ENCODE results near the gene RETREG1. TPM values are rescaled to one million over a fixed set of nuclear protein-coding genes. Genes with fewer than 3 reads are reported as not detected.
A peak's percentile ranks its signal among the peaks of the same experiment; 100 is the strongest.

RETREG1 gene
- total RNA-seq, 1 donor from 2014 or later: 8.3 TPM

DNA sequence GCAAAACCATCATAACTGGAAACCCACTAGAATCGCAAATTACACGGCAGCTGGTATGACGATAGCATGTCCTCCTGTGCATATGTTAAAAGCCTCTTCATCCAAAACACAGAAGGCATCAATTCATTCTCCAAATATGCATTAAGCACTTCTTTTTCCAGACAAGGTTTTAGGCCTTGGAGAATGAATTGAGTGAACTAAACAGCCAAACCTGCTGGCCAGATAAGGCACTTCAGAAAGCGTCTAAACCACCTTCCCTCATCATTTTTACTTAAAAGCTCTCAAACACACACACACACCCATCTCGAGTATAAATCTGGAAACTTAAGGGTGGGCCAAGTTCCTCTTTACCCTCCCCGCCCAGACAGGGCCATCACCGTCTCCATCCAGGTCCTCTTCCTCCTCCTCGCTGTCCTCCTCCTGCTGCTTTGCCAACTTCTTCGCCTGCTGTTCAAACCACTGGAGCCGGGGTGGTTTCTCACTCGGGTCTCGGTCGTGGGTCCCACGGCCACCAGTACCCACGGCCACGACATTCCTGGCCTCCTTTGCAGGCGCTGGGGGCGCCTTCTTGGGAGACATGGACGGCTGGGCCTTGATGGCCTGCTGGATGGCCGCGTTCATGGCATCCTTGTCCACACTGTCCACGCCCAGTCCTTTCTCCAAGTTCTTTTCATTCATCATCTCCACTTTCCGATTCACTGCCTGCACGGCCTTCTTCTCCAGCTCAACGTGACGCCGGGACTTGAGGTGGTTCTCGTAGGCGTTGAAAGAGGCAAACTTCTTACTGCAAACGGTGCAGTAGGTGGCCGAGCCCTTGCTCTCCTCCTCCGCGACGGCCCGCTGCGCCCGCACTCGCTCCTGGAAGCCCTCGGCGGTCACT lies 151.9 kb downstream of the RETREG1 start:
- peak overlapping the region; percentile 93 for H3K4me3 Mint-ChIP-seq
- H3K27ac Mint-ChIP-seq: peak overlapping the region; percentile 96
- DNase-seq (ENCODE audit: low spot score in 2 of 2, unreplicated experiment in 2 of 2): no peak
- no peaks in the 10 kb centered on the region for H3K27me3 Mint-ChIP-seq (ENCODE audit: low read depth)
- H3K36me3 Mint-ChIP-seq: peaks cover 12% of the 10 kb centered on the region
- H3K9me3 Mint-ChIP-seq: no peaks in the 10 kb centered on the region
- H3K4me1 Mint-ChIP-seq: peaks cover 42% of the 10 kb centered on the region
- TF ChIP-seq, protein P1, sequence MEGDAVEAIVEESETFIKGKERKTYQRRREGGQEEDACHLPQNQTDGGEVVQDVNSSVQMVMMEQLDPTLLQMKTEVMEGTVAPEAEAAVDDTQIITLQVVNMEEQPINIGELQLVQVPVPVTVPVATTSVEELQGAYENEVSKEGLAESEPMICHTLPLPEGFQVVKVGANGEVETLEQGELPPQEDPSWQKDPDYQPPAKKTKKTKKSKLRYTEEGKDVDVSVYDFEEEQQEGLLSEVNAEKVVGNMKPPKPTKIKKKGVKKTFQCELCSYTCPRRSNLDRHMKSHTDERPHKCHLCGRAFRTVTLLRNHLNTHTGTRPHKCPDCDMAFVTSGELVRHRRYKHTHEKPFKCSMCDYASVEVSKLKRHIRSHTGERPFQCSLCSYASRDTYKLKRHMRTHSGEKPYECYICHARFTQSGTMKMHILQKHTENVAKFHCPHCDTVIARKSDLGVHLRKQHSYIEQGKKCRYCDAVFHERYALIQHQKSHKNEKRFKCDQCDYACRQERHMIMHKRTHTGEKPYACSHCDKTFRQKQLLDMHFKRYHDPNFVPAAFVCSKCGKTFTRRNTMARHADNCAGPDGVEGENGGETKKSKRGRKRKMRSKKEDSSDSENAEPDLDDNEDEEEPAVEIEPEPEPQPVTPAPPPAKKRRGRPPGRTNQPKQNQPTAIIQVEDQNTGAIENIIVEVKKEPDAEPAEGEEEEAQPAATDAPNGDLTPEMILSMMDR (IDR thresholded peaks at IDR 0.05; ENCODE audit: unreplicated experiment): no peak

DNA sequence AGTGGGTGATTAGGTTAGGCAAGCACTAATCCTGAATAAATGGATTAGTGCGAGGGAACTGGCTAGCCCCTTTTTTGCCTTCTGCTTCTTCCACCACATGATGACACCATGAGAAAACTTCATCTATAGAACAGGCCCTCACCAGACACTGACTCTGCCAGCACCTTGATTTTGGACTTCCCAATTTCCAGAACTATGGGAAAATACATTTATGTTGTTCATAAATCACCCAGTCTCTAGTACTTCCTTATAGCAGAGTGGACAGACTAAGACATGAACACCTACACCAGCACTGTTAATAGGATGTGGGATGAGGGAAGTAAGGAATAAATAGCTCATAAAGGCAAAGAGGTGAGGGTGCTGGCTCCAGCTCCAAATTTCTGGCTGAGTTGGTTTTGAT lies 152.6 kb downstream of the RETREG1 start:
- peak overlapping the region; percentile 93 for H3K4me3 Mint-ChIP-seq
- TF ChIP-seq, protein P1 (IDR thresholded peaks at IDR 0.05; ENCODE audit: unreplicated experiment): no peak
- H3K27ac Mint-ChIP-seq: no peak overlapping the region
- H3K4me1 Mint-ChIP-seq: peaks cover 42% of the 10 kb centered on the region
- no peaks in the 10 kb centered on the region for H3K27me3 Mint-ChIP-seq (ENCODE audit: low read depth)
- H3K9me3 Mint-ChIP-seq: no peaks in the 10 kb centered on the region
- DNase-seq (ENCODE audit: low spot score in 2 of 2, unreplicated experiment in 2 of 2): no peak
- peaks cover 12% of the 10 kb centered on the region for H3K36me3 Mint-ChIP-seq

DNA sequence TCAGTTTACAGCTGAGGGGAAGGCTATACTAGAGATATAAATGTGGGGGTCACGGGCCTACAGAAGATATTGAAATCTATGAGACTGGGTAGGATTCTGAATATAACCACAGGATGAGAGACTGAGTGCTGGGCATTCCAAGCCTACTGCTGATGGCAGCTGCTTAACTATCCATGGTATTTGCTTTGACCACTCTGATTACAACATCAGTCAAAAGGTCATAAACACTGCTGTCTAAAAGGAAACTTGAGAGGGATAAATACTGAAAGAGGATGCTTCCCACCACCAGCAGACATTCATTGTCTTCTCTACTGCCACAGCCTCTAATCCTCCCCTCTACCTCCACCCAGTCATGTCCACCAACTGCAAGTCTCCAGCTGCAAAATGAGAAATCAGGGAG lies 155.0 kb downstream of the RETREG1 start:
- peaks cover 27% of the 10 kb centered on the region for H3K4me1 Mint-ChIP-seq

DNA sequence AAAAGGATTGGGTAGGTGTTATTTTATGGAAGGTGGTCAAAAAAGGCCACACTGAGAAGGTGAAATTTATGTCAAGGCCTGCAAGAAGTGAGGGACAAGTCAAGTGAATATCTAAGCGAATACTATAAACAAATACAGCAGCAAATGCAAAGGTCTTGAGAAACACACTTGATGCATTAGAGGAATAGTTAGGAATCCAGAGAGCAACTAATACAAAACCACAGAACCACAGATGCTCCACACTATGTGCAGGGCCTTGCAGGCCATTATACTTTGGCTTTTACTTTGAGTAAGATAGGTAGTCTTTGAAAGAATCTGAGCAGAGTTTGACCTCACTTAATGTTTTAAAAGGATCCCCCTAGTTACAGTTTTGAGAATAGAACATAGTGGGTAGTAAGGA lies 155.8 kb downstream of the RETREG1 start:
- Mint-ChIP-seq H3K4me3 (no peak overlapping the region), H3K27ac (no peak overlapping the region), H3K36me3 (peaks cover 19% of the 10 kb centered on the region), H3K9me3 (no peaks in the 10 kb centered on the region), H3K4me1 (peaks cover 20% of the 10 kb centered on the region), H3K27me3 (ENCODE audit: low read depth) (no peaks in the 10 kb centered on the region)
- TF ChIP-seq, protein P1 (IDR thresholded peaks at IDR 0.05; ENCODE audit: unreplicated experiment): no peak
- DNase-seq (ENCODE audit: low spot score in 2 of 2, unreplicated experiment in 2 of 2): no peak

More for the DNA sequence above, 155.0 kb downstream of the RETREG1 start:
- Mint-ChIP-seq H3K4me3 (no peak overlapping the region), H3K9me3 (no peaks in the 10 kb centered on the region), H3K27ac (no peak overlapping the region), H3K36me3 (peaks cover 12% of the 10 kb centered on the region), H3K27me3 (ENCODE audit: low read depth) (no peaks in the 10 kb centered on the region)
- TF ChIP-seq, protein P1 (IDR thresholded peaks at IDR 0.05; ENCODE audit: unreplicated experiment): no peak
- no peak for DNase-seq (ENCODE audit: low spot score in 2 of 2, unreplicated experiment in 2 of 2)

DNA sequence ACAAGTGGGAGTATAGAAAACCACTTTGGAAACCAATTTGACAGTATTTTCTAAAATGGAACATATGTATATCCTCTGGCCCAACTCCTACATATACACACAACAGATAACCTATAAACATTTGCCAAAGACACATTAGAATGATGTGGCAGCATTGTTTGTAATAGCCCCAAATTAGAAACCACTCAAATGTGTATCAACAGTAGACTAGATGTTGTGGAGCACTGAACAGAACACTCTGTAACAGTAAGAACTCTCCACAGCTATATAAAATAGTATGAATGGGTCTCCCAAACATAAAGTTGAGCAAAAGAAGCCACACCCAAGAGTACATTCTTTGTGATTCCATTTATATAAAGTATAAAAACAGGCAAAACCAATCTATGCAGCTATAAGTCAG lies 157.3 kb downstream of the RETREG1 start:
- Mint-ChIP-seq H3K4me1 (peaks cover 11% of the 10 kb centered on the region), H3K9me3 (no peaks in the 10 kb centered on the region), H3K27me3 (ENCODE audit: low read depth) (no peaks in the 10 kb centered on the region), H3K27ac (no peak overlapping the region), H3K4me3 (no peak overlapping the region), H3K36me3 (peaks cover 27% of the 10 kb centered on the region)
- TF ChIP-seq, protein P1 (IDR thresholded peaks at IDR 0.05; ENCODE audit: unreplicated experiment): no peak
- DNase-seq (ENCODE audit: low spot score in 2 of 2, unreplicated experiment in 2 of 2): no peak

All from mesothelial cell of epicardium (in vitro differentiated cells).